Chondrocyte (in vitro differentiated cells): ENCODE measurements around the gene TPH2. TPM values are rescaled to one million over a fixed set of nuclear protein-coding genes. Genes with fewer than 3 reads are reported as not detected.

Experiments
- DNase-seq: peaks from one replicate; pipeline ENCODE4 v3.0.0; 2021; ENCODE audit warnings: mixed read lengths, low spot score
- H3K27ac Mint-ChIP-seq: one replicate; pipeline ENCODE4 v1.8.0; 2021; ENCODE audit warnings: mild to moderate bottlenecking, moderate library complexity, mixed read lengths; ENCODE audit not compliant: unreplicated experiment
- H3K27me3 Mint-ChIP-seq: 2 replicates; pipeline ENCODE4 v1.8.0; 2021; ENCODE audit warnings: low read depth, mixed read lengths
- H3K36me3 Mint-ChIP-seq: 2 replicates; pipeline ENCODE4 v1.8.0; 2021; ENCODE audit warnings: low read depth, mixed read lengths
- H3K4me1 Mint-ChIP-seq: 2 replicates; pipeline ENCODE4 v1.8.0; 2021; ENCODE audit warnings: low read depth, mild to moderate bottlenecking, mixed read lengths
- H3K4me3 Mint-ChIP-seq: one replicate; pipeline ENCODE4 v1.8.0; 2021; ENCODE audit warnings: mild to moderate bottlenecking, moderate library complexity, mixed read lengths; ENCODE audit not compliant: unreplicated experiment
- H3K9me3 Mint-ChIP-seq: 2 replicates; pipeline ENCODE4 v1.8.0; 2021; ENCODE audit warnings: low read depth, mixed read lengths
- total RNA-seq: library from RNA; stranded (reverse); gene quantifications from 3 replicates; pipeline ENCODE4 v1.2.1, GENCODE V29; 2021
- TF ChIP-seq, protein P1 (sequence below): fragments of 200-600 bp; sonication (generic); IDR thresholded peaks from 2 replicates; pipeline ENCODE4 v1.5.0; 2021; ENCODE audit warnings: antibody characterized with exemption, mild to moderate bottlenecking, moderate library complexity

TPH2 gene
- total RNA-seq, 1 donor from 2014 or later: not detected

DNA sequence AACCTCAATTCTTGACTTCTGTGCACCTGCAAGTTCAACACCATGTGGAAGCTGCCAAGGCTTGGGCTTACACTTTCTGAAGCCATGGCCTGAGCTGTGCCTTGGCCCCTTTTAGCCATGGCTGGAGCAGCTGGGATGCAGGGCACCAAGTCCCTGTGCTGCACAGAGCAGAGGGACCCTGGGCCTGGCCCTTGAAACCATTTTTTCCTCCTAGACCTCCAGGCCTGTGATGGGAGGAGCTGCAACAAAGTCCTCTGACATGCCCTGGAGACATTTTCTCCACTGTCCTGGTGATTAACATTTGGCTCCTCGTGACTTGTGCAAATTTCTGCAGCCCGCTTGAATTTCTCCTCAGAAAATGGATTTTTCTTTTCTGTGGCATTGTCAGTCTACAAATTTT lies 132.4 kb downstream of the TPH2 start:
- Mint-ChIP-seq H3K4me3 (no peak overlapping the region), H3K4me1 (peaks cover 15% of the 10 kb centered on the region), H3K27ac (no peak overlapping the region), H3K27me3 (no peaks in the 10 kb centered on the region), H3K9me3 (peaks cover 7% of the 10 kb centered on the region), H3K36me3 (no peaks in the 10 kb centered on the region)
- DNase-seq: no peak
- TF ChIP-seq, protein P1, sequence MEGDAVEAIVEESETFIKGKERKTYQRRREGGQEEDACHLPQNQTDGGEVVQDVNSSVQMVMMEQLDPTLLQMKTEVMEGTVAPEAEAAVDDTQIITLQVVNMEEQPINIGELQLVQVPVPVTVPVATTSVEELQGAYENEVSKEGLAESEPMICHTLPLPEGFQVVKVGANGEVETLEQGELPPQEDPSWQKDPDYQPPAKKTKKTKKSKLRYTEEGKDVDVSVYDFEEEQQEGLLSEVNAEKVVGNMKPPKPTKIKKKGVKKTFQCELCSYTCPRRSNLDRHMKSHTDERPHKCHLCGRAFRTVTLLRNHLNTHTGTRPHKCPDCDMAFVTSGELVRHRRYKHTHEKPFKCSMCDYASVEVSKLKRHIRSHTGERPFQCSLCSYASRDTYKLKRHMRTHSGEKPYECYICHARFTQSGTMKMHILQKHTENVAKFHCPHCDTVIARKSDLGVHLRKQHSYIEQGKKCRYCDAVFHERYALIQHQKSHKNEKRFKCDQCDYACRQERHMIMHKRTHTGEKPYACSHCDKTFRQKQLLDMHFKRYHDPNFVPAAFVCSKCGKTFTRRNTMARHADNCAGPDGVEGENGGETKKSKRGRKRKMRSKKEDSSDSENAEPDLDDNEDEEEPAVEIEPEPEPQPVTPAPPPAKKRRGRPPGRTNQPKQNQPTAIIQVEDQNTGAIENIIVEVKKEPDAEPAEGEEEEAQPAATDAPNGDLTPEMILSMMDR: no peak

DNA sequence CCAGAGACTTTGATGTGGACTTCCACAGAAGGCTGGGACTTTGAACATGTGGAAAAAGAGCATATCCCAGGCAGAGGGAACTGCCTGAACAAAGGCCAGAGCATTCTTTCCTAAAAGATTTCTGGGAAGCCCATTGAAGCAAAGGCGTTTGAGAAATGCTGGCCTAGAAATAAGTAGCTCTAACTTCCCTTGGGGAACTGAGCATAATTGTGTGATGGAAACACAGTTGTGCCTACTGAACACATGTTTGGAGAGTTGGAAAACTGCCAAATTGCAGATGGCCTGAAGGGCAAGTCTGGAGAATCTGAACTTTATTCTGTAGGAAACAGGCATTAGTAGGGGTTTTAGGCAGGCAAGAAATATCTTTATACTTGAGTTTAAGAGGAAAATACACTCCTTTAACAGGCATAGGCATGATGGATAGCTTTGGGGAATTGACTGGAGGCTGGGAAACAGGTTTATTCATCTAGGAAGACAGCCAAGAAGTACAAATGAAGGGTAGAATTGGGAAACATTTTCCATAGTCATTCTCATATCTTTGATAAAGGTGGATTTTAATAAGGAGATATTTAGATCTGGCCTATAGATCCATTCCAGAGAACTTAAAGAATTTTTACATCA lies 134.1 kb downstream of the TPH2 start:
- no peaks in the 10 kb centered on the region for H3K27me3 Mint-ChIP-seq
- no peak for DNase-seq
- H3K36me3 Mint-ChIP-seq: no peaks in the 10 kb centered on the region
- TF ChIP-seq, protein P1: no peak
- H3K4me1 Mint-ChIP-seq: peaks cover 15% of the 10 kb centered on the region
- no peak overlapping the region for H3K4me3 Mint-ChIP-seq
- H3K9me3 Mint-ChIP-seq: peaks cover 7% of the 10 kb centered on the region
- H3K27ac Mint-ChIP-seq: no peak overlapping the region

DNA sequence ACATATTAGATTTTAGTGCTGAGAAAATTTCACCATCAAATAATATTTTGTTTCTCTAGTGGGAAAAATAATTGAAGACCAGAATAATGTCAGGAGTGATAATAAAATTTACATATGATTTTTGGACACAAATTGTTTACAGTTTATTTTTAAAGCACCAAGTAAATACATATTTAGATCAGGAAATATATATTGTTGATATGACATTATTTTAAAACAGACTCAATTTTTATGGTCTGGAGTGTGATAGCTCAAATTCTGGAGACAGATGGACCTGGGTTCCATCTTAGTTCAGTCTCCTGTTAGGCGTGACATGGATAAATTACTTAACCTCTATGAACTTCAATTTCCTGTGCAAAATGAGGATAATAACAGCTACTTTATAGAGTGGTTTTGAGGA lies 135.4 kb downstream of the TPH2 start:
- Mint-ChIP-seq H3K9me3 (peaks cover 7% of the 10 kb centered on the region), H3K27me3 (no peaks in the 10 kb centered on the region), H3K27ac (no peak overlapping the region), H3K4me1 (peaks cover 15% of the 10 kb centered on the region), H3K4me3 (no peak overlapping the region), H3K36me3 (no peaks in the 10 kb centered on the region)
- TF ChIP-seq, protein P1: no peak
- DNase-seq: no peak

DNA sequence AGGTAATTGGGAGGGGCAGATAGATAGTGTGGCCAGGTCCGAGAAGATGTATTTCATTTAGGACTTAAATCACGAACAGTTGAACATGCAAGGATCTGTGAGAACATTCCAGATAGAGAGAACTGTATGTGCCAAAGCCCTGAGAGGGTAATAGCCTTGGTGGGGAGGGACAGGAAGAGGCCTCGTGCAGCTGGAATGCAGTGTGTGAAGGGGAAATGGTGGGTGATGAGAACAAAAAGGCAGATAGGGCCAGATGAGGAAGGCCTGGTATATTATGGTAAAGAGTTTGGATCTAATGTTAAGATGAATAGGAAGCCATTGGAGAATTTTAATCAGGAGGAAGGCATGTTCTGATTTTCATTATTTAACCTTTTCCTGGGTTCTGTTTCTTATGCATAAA lies 136.3 kb downstream of the TPH2 start:
- no peak overlapping the region for H3K27ac Mint-ChIP-seq

DNA sequence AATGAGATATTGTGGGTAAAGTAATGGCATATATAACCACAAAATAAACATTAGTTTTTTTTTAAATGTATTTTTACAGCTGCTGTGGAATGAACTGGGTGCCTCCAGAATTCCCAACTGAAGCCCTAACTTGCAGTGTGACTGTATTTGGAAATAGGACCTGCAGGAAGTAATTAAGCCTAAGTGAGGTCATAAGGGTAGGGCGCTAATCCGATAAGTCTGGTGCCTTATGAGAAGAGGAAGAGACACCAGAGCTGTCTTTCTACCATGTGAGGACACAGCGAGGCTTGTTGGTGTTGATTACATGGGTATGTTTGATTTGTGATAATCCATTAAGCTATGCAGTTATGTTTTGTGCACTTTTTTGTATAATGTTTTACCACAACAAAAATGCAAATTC lies 136.8 kb downstream of the TPH2 start:
- Mint-ChIP-seq H3K4me3 (no peak overlapping the region), H3K27me3 (no peaks in the 10 kb centered on the region), H3K4me1 (peaks cover 15% of the 10 kb centered on the region), H3K27ac (no peak overlapping the region), H3K36me3 (no peaks in the 10 kb centered on the region), H3K9me3 (peaks cover 7% of the 10 kb centered on the region)
- no peak for DNase-seq
- TF ChIP-seq, protein P1: no peak

More for the DNA sequence above, 136.3 kb downstream of the TPH2 start:
- DNase-seq: no peak
- TF ChIP-seq, protein P1: no peak
- H3K4me3 Mint-ChIP-seq: no peak overlapping the region
- peaks cover 15% of the 10 kb centered on the region for H3K4me1 Mint-ChIP-seq
- H3K9me3 Mint-ChIP-seq: peaks cover 7% of the 10 kb centered on the region
- no peaks in the 10 kb centered on the region for H3K36me3 Mint-ChIP-seq
- H3K27me3 Mint-ChIP-seq: no peaks in the 10 kb centered on the region
